GM12872 (cell line): ENCODE data around the gene ZNF750.

ENCODE experiments used
- TF ChIP-seq, protein P1 (sequence below): IDR thresholded peaks from 3 replicates; pipeline ENCODE4 v1.5.1; 2011; ENCODE audit warnings: low read depth, mild to moderate bottlenecking, low read length, moderate library complexity; ENCODE audit not compliant: insufficient read depth

Gene ZNF750

GRCh38 chr17:82793974-82794630 lies 45.7 kb downstream of the ZNF750 start:
- TF ChIP-seq, protein P1, sequence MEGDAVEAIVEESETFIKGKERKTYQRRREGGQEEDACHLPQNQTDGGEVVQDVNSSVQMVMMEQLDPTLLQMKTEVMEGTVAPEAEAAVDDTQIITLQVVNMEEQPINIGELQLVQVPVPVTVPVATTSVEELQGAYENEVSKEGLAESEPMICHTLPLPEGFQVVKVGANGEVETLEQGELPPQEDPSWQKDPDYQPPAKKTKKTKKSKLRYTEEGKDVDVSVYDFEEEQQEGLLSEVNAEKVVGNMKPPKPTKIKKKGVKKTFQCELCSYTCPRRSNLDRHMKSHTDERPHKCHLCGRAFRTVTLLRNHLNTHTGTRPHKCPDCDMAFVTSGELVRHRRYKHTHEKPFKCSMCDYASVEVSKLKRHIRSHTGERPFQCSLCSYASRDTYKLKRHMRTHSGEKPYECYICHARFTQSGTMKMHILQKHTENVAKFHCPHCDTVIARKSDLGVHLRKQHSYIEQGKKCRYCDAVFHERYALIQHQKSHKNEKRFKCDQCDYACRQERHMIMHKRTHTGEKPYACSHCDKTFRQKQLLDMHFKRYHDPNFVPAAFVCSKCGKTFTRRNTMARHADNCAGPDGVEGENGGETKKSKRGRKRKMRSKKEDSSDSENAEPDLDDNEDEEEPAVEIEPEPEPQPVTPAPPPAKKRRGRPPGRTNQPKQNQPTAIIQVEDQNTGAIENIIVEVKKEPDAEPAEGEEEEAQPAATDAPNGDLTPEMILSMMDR, result no peak

DNA sequence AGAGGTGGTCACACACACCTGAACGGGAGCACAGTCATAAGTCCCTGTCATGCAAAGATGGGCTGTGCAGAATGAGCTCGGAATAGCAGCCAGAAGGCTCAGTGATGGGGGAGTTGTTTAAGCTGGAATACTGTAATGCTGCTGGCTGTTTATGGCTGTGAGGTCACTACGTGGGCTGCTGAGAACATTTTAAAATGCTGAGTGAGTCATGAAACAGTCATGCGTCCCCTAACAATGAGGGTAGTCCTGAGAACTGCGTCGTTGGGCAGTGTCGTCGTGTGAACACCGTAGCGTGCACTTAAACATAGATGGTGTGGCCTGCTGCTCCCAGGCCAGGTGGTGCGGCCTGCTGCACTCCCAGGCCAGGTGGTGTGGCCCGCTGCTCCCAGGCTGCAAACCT lies 48.3 kb downstream of the ZNF750 start:
- TF ChIP-seq, protein P1, result no peak

GRCh38 chr17:82790391-82790790 lies 49.4 kb downstream of the ZNF750 start:
- TF ChIP-seq, protein P1, result no peak

- TF ChIP-seq, protein P1, result no peak
Observed at GRCh38 chr17:82789806-82790205, 50.0 kb downstream of the ZNF750 start.

DNA sequence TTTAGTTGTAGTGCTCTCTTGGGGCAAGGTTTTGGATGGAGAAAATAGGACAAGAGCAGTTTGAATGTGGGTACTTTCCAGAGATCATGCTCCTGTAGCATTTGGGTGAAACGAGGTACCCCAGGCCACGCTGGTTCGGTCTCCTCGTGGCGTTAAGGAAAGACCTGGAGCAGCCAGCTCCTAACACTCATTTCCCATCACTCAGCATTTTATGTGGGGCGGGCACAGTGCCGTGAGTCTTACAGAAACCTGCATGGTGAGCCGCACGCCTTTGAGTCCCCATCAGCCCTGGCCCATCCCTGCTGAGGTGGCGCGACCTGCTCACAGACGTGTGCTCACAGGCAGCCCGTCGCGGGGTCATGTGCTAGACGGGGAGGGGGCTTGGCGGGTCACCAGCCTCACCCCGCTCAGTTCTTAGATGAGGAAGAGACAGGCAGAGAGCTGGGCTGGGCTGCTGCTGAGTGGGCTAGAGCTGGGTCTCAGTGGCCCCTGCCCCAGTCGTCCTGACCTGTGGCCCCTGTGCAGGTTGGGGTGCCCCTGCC lies 50.7 kb downstream of the ZNF750 start:
- TF ChIP-seq, protein P1, result no peak

- TF ChIP-seq, protein P1, result no peak
Observed at GRCh38 chr17:82788206-82789001, 51.4 kb downstream of the ZNF750 start.

GRCh38 chr17:82787081-82787848 lies 52.6 kb downstream of the ZNF750 start:
- TF ChIP-seq, protein P1, result no peak
